ENCODE results near the gene APP.
"Not testable (repeated sequence)": the region's sequence is repeated elsewhere in the genome, so short reads cannot be mapped to it uniquely, and the experiment has no call there.

APP gene

GRCh38 chr21:26164311-26164710 lies 6.3 kb downstream of the APP start:
- DNase-seq (ENCODE audit: low read depth in 2 of 2): no peak

- DNase-seq (ENCODE audit: low read depth in 2 of 2): no peak
These were observed 8.5 kb downstream of the APP start for GRCh38 chr21:26162081-26162480.

- DNase-seq (ENCODE audit: low read depth in 2 of 2): no peak
These were observed 10.7 kb downstream of the APP start for GRCh38 chr21:26159869-26160268.

- DNase-seq (ENCODE audit: low read depth in 2 of 2): no peak
These were observed 12.8 kb downstream of the APP start for GRCh38 chr21:26157801-26158200.

GRCh38 chr21:26154753-26155152 lies 15.8 kb downstream of the APP start:
- no peak for DNase-seq (ENCODE audit: low read depth in 2 of 2)

GRCh38 chr21:26153758-26154157 lies 16.8 kb downstream of the APP start:
- no peak for DNase-seq (ENCODE audit: low read depth in 2 of 2)

- DNase-seq (ENCODE audit: low read depth in 2 of 2): peak in 1 of 2 experiments; percentile 38
These were observed 21.7 kb downstream of the APP start for GRCh38 chr21:26148840-26149354.

- no peak for DNase-seq (ENCODE audit: low read depth in 2 of 2)
These were observed 22.3 kb downstream of the APP start for GRCh38 chr21:26148071-26148839.

GRCh38 chr21:26147535-26147934 lies 23.0 kb downstream of the APP start:
- DNase-seq (ENCODE audit: low read depth in 2 of 2): no peak

GRCh38 chr21:26146681-26147080 lies 23.9 kb downstream of the APP start:
- no peak for DNase-seq (ENCODE audit: low read depth in 2 of 2)

- DNase-seq (ENCODE audit: low read depth in 2 of 2): no peak
These were observed 26.5 kb downstream of the APP start for GRCh38 chr21:26144031-26144430.

- no peak for DNase-seq (ENCODE audit: low read depth in 2 of 2)
These were observed 28.2 kb downstream of the APP start for GRCh38 chr21:26142363-26142762.

- DNase-seq (ENCODE audit: low read depth in 2 of 2): no peak
These were observed 29.6 kb downstream of the APP start for GRCh38 chr21:26140926-26141325.

- DNase-seq (ENCODE audit: low read depth in 2 of 2): no peak
These were observed 30.4 kb downstream of the APP start for GRCh38 chr21:26140164-26140579.

- no peak for DNase-seq (ENCODE audit: low read depth in 2 of 2)
These were observed 31.8 kb downstream of the APP start for GRCh38 chr21:26138615-26139257.

GRCh38 chr21:26137379-26138060 lies 33.0 kb downstream of the APP start:
- no peak for DNase-seq (ENCODE audit: low read depth in 2 of 2)

- no peak for DNase-seq (ENCODE audit: low read depth in 2 of 2)
These were observed 33.9 kb downstream of the APP start for GRCh38 chr21:26136671-26137070.

GRCh38 chr21:26135520-26135919 lies 35.0 kb downstream of the APP start:
- DNase-seq (ENCODE audit: low read depth in 2 of 2): no peak

- DNase-seq (ENCODE audit: low read depth in 2 of 2): no peak
These were observed 39.0 kb downstream of the APP start for GRCh38 chr21:26131554-26131953.

GRCh38 chr21:26131053-26131452 lies 39.5 kb downstream of the APP start:
- not testable (repeated sequence) for DNase-seq (ENCODE audit: low read depth in 2 of 2)

- DNase-seq (ENCODE audit: low read depth in 2 of 2): no peak
These were observed 40.2 kb downstream of the APP start for GRCh38 chr21:26130249-26130881.

GRCh38 chr21:26127918-26128317 lies 42.7 kb downstream of the APP start:
- no peak for DNase-seq (ENCODE audit: low read depth in 2 of 2)

Measured in fibroblast of skin of left biceps (primary cell).